Activated naive CD8-positive, alpha-beta T cell treated with anti-CD3 and anti-CD28 coated beads, Interleukin-2, amount 50 U/mL, for 16 hours (primary cell): ENCODE data around the gene FBXL4.
A peak's percentile ranks its signal among the peaks of the same experiment; 100 is the strongest.

Source experiments
- DNase-seq: peaks from one replicate; pipeline ENCODE4 v3.0.0-alpha.2; 2020; ENCODE audit warnings: low read depth, low spot score

Gene FBXL4

DNA sequence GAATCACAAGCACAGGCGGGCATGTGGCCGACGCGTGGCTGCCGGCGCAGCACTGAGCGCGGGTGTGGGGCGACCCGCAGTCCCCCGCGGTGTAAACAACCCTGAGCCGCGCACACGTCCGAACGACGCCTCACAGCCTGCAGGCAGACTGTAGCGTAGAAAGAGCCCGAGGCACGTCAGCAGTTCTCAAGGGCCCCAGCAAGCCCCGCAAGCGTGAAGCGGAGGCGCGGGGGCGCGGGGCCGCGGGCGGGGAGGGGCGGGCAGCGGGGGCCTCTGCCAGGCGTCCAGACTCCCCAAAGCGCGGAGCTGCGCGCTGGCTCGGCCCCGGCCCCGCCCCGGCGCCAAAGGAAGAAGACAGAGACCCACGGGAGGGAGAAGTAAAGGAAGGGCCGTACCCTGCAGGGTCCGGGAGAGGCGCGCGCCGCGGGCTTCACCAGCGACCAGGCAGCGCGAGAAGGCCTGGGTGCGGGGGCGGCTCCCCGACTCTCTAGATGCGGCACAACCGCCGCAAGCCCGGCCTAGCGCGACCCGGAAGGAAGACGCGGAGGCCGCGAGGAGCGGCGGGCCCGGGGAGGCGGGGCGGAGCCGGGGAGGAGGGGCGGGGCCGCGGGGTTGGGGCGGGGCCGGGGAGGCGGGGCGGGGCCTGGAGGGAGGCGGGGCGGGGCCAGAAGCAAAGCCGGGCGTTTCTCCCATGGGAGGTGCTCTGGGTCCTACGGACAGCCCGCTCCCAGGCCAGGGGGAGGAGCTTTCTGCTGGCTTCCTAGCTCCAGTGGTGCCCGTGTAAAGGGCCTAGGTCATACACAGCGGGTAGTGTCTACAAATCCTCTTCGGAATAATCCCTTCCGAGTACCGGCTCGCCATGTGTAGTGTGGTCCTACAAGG is at the start of gene FBXL4:
FBXL4 (minus strand) TSS at position 536 of the 882 bp plus-strand sequence. CDS start 20,958 bp downstream, outside the sequence.
- DNase-seq = peak; percentile 67

- DNase-seq = no peak
Measured at GRCh38 chr6:98995116-98995515, 47.4 kb upstream of the FBXL4 start.

DNA sequence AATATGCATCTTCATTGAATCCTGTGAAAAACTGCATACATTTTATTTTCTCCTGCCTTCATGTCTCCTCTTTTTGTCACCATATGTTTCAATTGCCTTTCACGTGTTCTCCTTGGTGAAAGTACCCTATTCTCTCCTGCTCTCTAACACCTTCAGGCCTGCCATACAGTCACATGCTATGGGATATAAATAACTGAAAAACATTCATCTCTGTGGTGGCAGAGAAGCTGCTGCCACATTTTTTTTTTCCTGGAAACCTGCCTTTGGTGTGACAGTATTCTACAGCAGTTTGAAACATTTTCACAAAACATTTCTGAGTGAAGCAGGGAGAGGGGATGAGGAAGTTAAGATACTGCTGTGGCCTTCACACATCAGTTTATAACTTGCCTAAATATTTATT is 44.8 kb upstream of the FBXL4 start:
- no peak for DNase-seq

DNA sequence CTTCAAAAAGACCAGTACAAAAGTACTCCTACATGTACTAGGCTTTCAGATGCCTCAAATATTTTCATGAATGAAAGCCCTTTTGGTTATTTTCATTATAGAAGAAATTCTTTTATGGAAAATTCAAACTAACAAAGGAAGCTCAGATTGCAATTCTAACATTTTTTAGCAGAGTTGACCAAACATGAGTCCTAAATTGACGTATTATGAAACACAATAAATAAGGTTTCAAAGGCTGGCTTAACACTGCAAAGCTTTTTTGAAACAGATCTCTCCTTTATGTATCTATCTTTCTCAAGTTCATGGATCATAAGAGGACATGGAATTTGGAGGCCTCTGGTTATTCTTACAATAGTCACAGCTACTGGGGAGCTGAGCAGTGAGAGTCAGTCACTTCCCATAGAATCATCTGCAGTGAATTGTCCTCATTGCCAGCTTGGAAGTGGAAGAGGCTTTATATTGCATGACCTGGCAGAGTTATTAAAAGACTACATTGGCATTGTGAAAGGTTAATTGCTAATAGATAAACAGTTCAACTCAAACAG is 38.4 kb upstream of the FBXL4 start:
- DNase-seq = no peak

DNA sequence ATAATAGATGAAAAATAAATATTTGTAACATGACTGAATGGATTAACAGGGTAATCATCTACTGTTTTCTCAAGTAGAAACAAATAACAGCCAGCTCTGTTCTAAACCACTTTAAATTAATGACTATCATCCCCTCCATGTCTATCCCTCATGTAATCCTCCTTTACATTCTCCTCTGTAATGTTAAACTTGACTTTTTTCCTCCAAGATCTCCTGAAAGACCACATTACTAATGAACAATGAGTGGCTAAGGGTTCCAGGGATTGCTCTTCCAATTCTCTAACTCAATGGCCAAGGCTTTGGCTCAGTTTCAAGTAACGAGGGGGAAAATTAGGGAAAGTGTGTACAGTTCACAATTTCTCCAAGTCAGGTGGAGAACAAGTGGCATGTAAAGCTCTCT is 37.6 kb upstream of the FBXL4 start:
- DNase-seq = no peak

GRCh38 chr6:98984121-98984520 is 36.4 kb upstream of the FBXL4 start:
- DNase-seq = no peak

DNA sequence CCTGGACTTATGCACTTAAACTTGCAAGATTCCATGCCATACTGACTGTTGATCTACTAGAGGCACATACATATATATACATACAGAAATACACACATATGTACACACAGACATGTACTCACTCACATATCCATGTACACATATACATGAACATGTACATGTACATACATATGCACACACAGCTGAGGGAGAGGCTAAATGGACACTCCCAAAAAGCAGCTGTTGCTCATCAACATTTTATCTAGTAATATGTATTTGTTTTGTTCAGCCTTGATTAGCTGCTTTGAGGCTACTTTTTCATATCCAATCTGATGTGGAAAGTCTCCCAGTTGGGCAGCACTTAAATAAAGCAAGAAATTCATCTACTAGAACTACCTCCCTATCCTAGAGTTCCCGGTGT is 33.7 kb upstream of the FBXL4 start:
- DNase-seq = no peak

- DNase-seq = no peak
Measured at GRCh38 chr6:98980819-98981218, 33.1 kb upstream of the FBXL4 start.

DNA sequence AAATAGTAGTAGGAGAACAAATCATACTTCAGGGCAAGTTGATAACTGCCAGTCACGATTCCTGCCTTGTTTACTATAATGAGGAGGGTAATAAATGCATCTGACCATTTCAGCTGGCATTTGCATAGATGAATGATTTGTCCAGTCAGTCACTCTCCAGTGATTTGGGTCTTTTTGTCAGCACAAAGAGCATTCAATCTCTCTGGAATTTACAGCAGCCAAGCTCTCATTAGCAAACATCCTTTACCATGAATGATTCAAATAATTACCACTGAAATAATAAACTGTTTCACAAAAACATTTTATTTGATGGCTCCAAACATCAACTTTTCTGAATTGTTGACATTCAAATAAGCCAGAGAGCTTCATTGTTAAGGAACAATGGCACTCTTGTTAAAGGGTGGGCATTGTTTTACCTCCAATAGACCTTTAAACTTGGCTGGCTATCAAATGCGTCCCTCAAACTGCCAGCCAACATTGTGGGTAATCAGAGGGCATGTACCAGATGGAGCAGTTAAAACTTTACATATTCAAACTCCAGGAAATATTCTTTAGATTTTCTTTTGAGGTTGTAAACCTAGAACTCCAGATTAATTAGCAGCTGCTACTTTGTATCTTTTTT is 30.0 kb upstream of the FBXL4 start:
- DNase-seq = no peak

- DNase-seq = no peak
Measured at GRCh38 chr6:98976674-98977385, 29.1 kb upstream of the FBXL4 start.

- no peak for DNase-seq
Measured at GRCh38 chr6:98975421-98975820, 27.7 kb upstream of the FBXL4 start.

- no peak for DNase-seq
Measured at GRCh38 chr6:98974309-98974708, 26.6 kb upstream of the FBXL4 start.

DNA sequence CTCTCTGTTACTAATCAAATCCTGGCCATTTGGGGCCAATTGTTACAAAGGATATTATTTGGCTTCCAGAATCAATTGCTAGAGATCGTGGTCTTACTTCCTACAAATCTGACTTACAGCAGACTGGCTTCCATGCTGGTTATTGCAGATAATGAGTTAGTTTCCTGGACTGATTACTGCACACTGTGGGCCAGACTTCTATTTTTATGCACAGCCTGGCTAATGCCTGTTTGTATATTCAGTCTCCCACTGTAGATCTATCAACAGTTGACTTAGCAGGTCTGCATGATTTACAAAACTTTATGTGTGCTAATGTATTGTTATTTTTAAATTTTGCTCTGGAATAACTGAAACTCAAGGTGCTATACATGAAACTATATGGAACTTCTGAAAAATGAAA is 25.8 kb upstream of the FBXL4 start:
- no peak for DNase-seq

- no peak for DNase-seq
Measured at GRCh38 chr6:98971303-98971702, 23.6 kb upstream of the FBXL4 start.

DNA sequence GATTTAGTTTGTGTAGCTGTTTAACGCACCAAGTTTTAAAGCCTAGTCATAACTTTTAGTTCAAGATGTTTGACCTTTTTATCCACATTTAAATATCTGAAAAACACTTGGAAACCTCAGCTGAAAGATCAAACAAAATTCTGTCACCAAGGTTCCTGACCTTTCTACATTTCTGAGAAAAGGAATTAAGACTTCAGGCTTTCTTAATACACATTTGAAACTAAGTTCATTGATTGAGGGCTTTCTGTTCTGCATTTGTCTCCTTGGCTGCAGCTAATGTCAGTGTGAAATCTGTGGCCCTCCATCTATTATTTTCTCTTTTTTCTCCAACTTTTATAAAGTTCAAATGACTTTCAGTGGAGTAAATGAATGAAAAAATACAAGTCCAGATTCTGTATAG is 22.7 kb upstream of the FBXL4 start:
- DNase-seq = no peak

DNA sequence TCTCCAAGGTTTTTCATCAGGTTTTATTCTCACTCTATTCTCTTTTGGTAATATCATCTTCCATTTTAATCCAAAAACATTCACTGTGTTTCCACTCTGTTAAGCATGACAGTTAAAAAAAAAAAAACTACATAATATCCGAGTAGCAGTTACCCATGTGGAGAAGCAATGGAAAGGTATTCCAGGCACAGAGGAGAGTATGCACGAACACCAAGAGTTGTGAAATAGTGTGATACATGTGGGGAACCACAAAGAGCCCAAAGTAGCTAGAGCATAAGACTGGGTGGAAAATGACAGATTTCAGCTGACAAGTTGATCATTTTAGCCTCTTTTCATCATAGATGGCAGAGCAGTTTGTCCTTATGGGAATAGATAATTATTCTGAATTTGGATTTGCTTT is 19.9 kb upstream of the FBXL4 start:
- no peak for DNase-seq

- no peak for DNase-seq
Measured at GRCh38 chr6:98959631-98960030, 11.9 kb upstream of the FBXL4 start.

DNA sequence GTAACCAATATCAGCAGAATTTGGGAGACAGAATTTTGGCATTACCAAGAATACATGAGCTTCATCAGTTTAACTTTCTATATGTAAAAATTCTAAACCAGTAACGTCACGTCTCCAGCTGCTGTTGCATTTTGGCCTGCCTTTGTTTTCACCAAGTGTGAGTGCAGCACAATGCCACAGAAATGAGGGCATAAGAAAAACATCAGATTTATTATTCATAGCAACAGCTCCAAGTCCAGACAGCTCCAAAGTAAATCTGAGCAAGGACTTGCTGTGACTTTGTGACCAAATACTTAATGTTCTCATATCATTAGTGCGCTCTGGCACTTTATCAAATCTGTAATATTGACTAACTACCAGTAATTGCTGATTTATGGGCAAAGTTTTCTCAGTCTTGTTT is 11.0 kb upstream of the FBXL4 start:
- no peak for DNase-seq

DNA sequence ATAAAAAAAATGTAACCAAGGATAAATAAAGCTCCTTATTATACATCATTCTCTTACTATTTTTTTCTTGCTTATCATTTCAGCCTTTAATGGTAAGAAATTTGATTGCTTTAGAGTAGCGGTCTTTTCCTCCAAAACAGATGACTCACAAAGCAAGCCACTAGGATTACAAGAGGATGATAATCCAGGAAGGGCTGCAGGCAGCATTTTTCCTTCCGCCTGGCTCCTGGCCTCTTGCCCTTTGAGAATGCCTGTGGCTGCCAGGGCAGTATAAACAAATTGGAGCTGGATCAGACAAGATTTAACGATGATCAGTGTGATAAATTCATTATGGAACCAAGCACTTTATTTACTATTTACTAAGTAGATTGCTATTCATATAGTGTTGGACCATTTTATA is 9.7 kb upstream of the FBXL4 start:
- no peak for DNase-seq

DNA sequence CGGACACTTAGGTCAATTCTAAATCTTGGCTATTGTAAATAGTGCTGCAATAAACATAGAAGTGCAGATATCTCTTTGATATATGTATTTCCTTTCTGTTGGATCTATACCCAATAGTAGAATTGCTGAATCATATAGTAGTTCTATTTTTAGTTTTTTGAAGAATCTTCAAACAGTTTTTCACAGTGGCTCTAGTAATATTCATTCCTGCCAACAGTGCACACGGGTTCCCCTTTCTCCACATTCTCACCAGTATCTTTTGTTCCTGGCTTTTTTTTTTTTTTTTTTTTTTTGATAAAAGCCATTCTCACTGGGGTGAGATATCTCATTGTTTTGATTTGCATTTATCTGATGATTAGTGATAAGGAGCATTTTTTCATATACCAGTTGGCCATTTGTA is 1.8 kb upstream of the FBXL4 start:
- DNase-seq = no peak

- DNase-seq = peak; percentile 3
Measured at GRCh38 chr6:98946879-98947410, 801 bp downstream of the FBXL4 start.

DNA sequence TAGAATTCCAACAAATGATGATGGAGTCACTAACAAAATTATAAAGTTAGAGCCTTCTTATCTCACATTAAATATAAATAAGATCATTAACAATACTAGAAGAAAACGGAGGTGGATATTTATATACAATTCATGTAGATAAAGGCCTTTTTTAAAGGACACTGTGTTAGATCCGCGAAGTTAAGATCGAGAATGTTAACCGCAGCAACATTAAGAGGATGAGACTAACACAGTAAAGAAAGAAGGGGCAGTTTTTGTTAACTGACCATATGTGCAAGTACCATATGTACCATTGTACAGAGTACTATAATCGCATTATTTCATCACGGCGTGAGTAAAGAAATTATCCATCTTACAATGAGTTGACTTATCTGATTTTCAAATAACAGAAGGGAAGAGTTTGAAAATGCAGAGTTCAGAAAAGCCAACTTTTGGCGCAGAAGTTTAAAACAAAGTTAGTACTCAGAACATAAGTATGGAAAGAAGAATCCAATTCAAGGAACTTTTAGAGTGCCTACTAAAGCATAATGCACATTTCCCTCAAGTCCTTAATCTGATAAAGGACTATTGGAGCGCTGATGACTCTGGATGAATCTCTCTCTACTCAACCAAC is 1.4 kb downstream of the FBXL4 start:
- no peak for DNase-seq
